OCI-LY1 (cell line): ENCODE data around the gene CACNA1C.

Experiments
- H2AFZ ChIP-seq: fragments of 200-600 bp; sonication (generic), shearing (Covaris generic); 2 replicates; pipeline ENCODE4 v1.6.0; 2014; ENCODE audit warnings: antibody characterized with exemption, mild to moderate bottlenecking, low read length
- H3F3A ChIP-seq: fragments of 200-600 bp; sonication (generic), shearing (Covaris generic); 2 replicates; pipeline ENCODE4 v1.6.0; 2014; ENCODE audit warnings: mild to moderate bottlenecking, antibody characterized with exemption, low read length, moderate library complexity; ENCODE audit not compliant: insufficient read depth
- H3K27ac ChIP-seq: fragments of 200-600 bp; sonication (generic); 2 replicates; pipeline ENCODE4 v1.5.1; 2014; ENCODE audit warnings: low read length, mixed run types, mild to moderate bottlenecking, low read depth; ENCODE audit not compliant: poor library complexity, severe bottlenecking
- H3K27me3 ChIP-seq: fragments of 200-600 bp; sonication (generic); 2 replicates; pipeline ENCODE4 v1.6.0; 2014; ENCODE audit warnings: antibody characterized with exemption, mild to moderate bottlenecking, low read length, moderate library complexity; ENCODE audit not compliant: insufficient read depth
- H3K36me3 ChIP-seq: fragments of 200-600 bp; sonication (generic); 2 replicates; pipeline ENCODE4 v1.6.1; 2014; ENCODE audit warnings: mild to moderate bottlenecking, antibody characterized with exemption, low read length, moderate library complexity, mixed read lengths; ENCODE audit not compliant: insufficient read depth
- H3K4me1 ChIP-seq: fragments of 200-600 bp; sonication (generic); 2 replicates; pipeline ENCODE4 v1.5.1; 2014; ENCODE audit warnings: mild to moderate bottlenecking, low read length, moderate library complexity; ENCODE audit not compliant: insufficient read depth, severe bottlenecking
- H3K4me2 ChIP-seq: fragments of 200-600 bp; sonication (generic), shearing (Covaris generic); 2 replicates; pipeline ENCODE4 v1.6.1; 2014; ENCODE audit warnings: low read length
- H3K4me3 ChIP-seq: fragments of 200-600 bp; sonication (generic); 2 replicates; pipeline ENCODE4 v1.5.1; 2014; ENCODE audit warnings: low read length, low read depth, mild to moderate bottlenecking, mixed read lengths; ENCODE audit not compliant: poor library complexity, severe bottlenecking
- H3K79me2 ChIP-seq: fragments of 200-600 bp; shearing (Covaris generic); 2 replicates; pipeline ENCODE4 v1.6.1; 2016; ENCODE audit warnings: mixed run types, low read length, mixed read lengths; ENCODE audit not compliant: insufficient read depth
- H3K9ac ChIP-seq: fragments of 200-600 bp; sonication (generic), shearing (Covaris generic); 2 replicates; pipeline ENCODE4 v1.6.1; 2014; ENCODE audit warnings: mild to moderate bottlenecking, low read length, mixed read lengths
- H3K9me2 ChIP-seq: fragments of 200-600 bp; sonication (generic), shearing (Covaris generic); 2 replicates; pipeline ENCODE4 v1.6.1; 2014; ENCODE audit warnings: low read depth, mild to moderate bottlenecking, low read length, mixed read lengths
- H3K9me3 ChIP-seq: fragments of 200-600 bp; shearing (Covaris generic); 2 replicates; pipeline ENCODE4 v1.6.1; 2014; ENCODE audit warnings: low read length, mixed read lengths
- H4K20me1 ChIP-seq: fragments of 200-600 bp; sonication (generic), shearing (Covaris generic); 2 replicates; pipeline ENCODE4 v1.6.0; 2016; ENCODE audit warnings: mild to moderate bottlenecking, low read length; ENCODE audit not compliant: insufficient read depth
- CTCF ChIP-seq: fragments of 200-600 bp; sonication (generic), shearing (Covaris generic); IDR thresholded peaks from 2 replicates; pipeline ENCODE4 v1.5.1; 2017; ENCODE audit warnings: mild to moderate bottlenecking, antibody characterized with exemption, low read length, moderate library complexity, mixed read lengths
- EZH2 ChIP-seq: fragments of 200-600 bp; sonication (generic), shearing (Covaris generic); IDR thresholded peaks from 2 replicates; pipeline ENCODE4 v1.8.0; 2017; ENCODE audit warnings: borderline replicate concordance, mixed run types, mild to moderate bottlenecking, antibody characterized with exemption, low read length, moderate library complexity, mixed read lengths

Gene CACNA1C

GRCh38 chr12:2405039-2405438, 352.3 kb downstream of the CACNA1C start:
- no peaks in the 10 kb centered on the region for H3K9me3 ChIP-seq
- no peak overlapping the region for H3K4me3 ChIP-seq
- H3K36me3 ChIP-seq = no peaks in the 10 kb centered on the region
- no peak for TF ChIP-seq EZH2
- no peak for TF ChIP-seq CTCF
- no peak overlapping the region for H2AFZ ChIP-seq
- H3K27me3 ChIP-seq = no peaks in the 10 kb centered on the region
- no peaks in the 10 kb centered on the region for H3K79me2 ChIP-seq
- no peak overlapping the region for H3K4me2 ChIP-seq
- no peaks in the 10 kb centered on the region for H4K20me1 ChIP-seq
- no peak overlapping the region for H3K9ac ChIP-seq
- no peaks in the 10 kb centered on the region for H3F3A ChIP-seq
- H3K27ac ChIP-seq = no peak overlapping the region
- H3K4me1 ChIP-seq = no peaks in the 10 kb centered on the region
- no peaks in the 10 kb centered on the region for H3K9me2 ChIP-seq

GRCh38 chr12:2406903-2407302, 354.1 kb downstream of the CACNA1C start:
- no peaks in the 10 kb centered on the region for H3K27me3 ChIP-seq
- no peak overlapping the region for H2AFZ ChIP-seq
- no peaks in the 10 kb centered on the region for H3K4me1 ChIP-seq
- no peak overlapping the region for H3K4me2 ChIP-seq
- no peaks in the 10 kb centered on the region for H3K36me3 ChIP-seq
- no peaks in the 10 kb centered on the region for H4K20me1 ChIP-seq
- TF ChIP-seq EZH2 = no peak
- no peak for TF ChIP-seq CTCF
- no peaks in the 10 kb centered on the region for H3K79me2 ChIP-seq
- H3K27ac ChIP-seq = no peak overlapping the region
- no peak overlapping the region for H3K9ac ChIP-seq
- no peak overlapping the region for H3K4me3 ChIP-seq
- no peaks in the 10 kb centered on the region for H3F3A ChIP-seq
- H3K9me2 ChIP-seq = no peaks in the 10 kb centered on the region
- H3K9me3 ChIP-seq = no peaks in the 10 kb centered on the region

- Histone ChIP-seq H4K20me1 (no peaks in the 10 kb centered on the region), H3K79me2 (no peaks in the 10 kb centered on the region), H2AFZ (no peak overlapping the region), H3K27me3 (no peaks in the 10 kb centered on the region), H3K9me2 (no peaks in the 10 kb centered on the region), H3K27ac (no peak overlapping the region), H3F3A (no peaks in the 10 kb centered on the region), H3K36me3 (no peaks in the 10 kb centered on the region), H3K4me1 (no peaks in the 10 kb centered on the region), H3K9ac (no peak overlapping the region), H3K9me3 (no peaks in the 10 kb centered on the region), H3K4me3 (no peak overlapping the region), H3K4me2 (no peak overlapping the region)
- TF ChIP-seq EZH2 (no peak), CTCF (no peak)
These were observed 355.5 kb downstream of the CACNA1C start for GRCh38 chr12:2408262-2408661.
